IgD-negative memory B cell (primary cell): ENCODE results near the gene GZMB. TPM values are rescaled to one million over a fixed set of nuclear protein-coding genes. Genes with fewer than 3 reads are reported as not detected.
"Not testable (repeated sequence)": the region's sequence is repeated elsewhere in the genome, so short reads cannot be mapped to it uniquely, and the experiment has no call there.

Experiments used
- H3K27ac Mint-ChIP-seq, 3 donors: one replicate each; pipeline ENCODE4 v1.8.0; 2020 to 2022; ENCODE audit warnings: mild to moderate bottlenecking in 3 of 3, mixed read lengths in 3 of 3, moderate library complexity in 1 of 3
- H3K27me3 Mint-ChIP-seq: one replicate; pipeline ENCODE4 v1.8.0; 2021; ENCODE audit warnings: mixed read lengths
- H3K36me3 Mint-ChIP-seq: one replicate; pipeline ENCODE4 v1.8.0; 2020; ENCODE audit warnings: mild to moderate bottlenecking, mixed read lengths
- H3K4me1 Mint-ChIP-seq, 3 donors: one replicate each; pipeline ENCODE4 v1.8.0; 2020 to 2022; ENCODE audit warnings: mixed read lengths in 3 of 3, mild to moderate bottlenecking in 1 of 3
- H3K4me3 Mint-ChIP-seq, 4 donors: one replicate each; pipeline ENCODE4 v1.8.0; 2020 to 2022; ENCODE audit warnings: mild to moderate bottlenecking in 4 of 4, mixed read lengths in 4 of 4, moderate library complexity in 3 of 4
- H3K9me3 Mint-ChIP-seq, 3 donors: one replicate each; pipeline ENCODE4 v1.8.0; 2020 to 2021; ENCODE audit warnings: mixed read lengths in 3 of 3, mild to moderate bottlenecking in 1 of 3
- polyA plus RNA-seq: library from polyadenylated mRNA; unstranded; fragments of 300-500 nt; fragmentation: Illumina TruSeq; gene quantifications from one replicate; pipeline ENCODE4 v1.2.3, GENCODE V29; 2021

GZMB gene
- polyA plus RNA-seq, 1 donor from 2014 or later = 7.9 TPM

- no peaks in the 10 kb centered on the region for H3K36me3 Mint-ChIP-seq
- no peaks in the 10 kb centered on the region for H3K9me3 Mint-ChIP-seq
- no peaks in the 10 kb centered on the region for H3K27me3 Mint-ChIP-seq
- H3K4me3 Mint-ChIP-seq = no peak overlapping the region
- peaks cover 5 to 22% (median 8%) of the 10 kb centered on the region in 3 donors for H3K4me1 Mint-ChIP-seq
- no peak overlapping the region for H3K27ac Mint-ChIP-seq
These were observed 26.1 kb upstream of the GZMB start for GRCh38 chr14:24659916-24660570.

GRCh38 chr14:24648361-24648760 lies 14.4 kb upstream of the GZMB start:
- not testable (repeated sequence) for H3K27me3 Mint-ChIP-seq

GRCh38 chr14:24639905-24640304 lies 5.9 kb upstream of the GZMB start:
- H3K27ac Mint-ChIP-seq = no peak overlapping the region

More at GRCh38 chr14:24648361-24648760, 14.4 kb upstream of the GZMB start:
- Mint-ChIP-seq H3K9me3 (peaks cover 1 to 11% (median 5%) of the 10 kb centered on the region in 3 donors), H3K4me1 (peaks cover 12 to 23% (median 20%) of the 10 kb centered on the region in 3 donors)
- H3K27ac Mint-ChIP-seq, H3K4me3 Mint-ChIP-seq, H3K36me3 Mint-ChIP-seq: not testable (repeated sequence)

GRCh38 chr14:24639270-24639669 lies 5.3 kb upstream of the GZMB start:
- peaks cover 6% of the 10 kb centered on the region for H3K27me3 Mint-ChIP-seq
- peaks cover 0 to 2% (median 0%) of the 10 kb centered on the region in 3 donors for H3K4me1 Mint-ChIP-seq
- H3K36me3 Mint-ChIP-seq = peaks cover 1% of the 10 kb centered on the region
- H3K27ac Mint-ChIP-seq = no peak overlapping the region
- no peaks in the 10 kb centered on the region for H3K9me3 Mint-ChIP-seq
- no peak overlapping the region for H3K4me3 Mint-ChIP-seq

More at GRCh38 chr14:24639905-24640304, 5.9 kb upstream of the GZMB start:
- Mint-ChIP-seq H3K4me1 (peaks cover 0 to 4% (median 1%) of the 10 kb centered on the region in 3 donors), H3K4me3 (no peak overlapping the region), H3K27me3 (peaks cover 6% of the 10 kb centered on the region), H3K9me3 (no peaks in the 10 kb centered on the region), H3K36me3 (peaks cover 1% of the 10 kb centered on the region)

- Mint-ChIP-seq H3K4me1 (no peaks in the 10 kb centered on the region), H3K27me3 (no peaks in the 10 kb centered on the region), H3K4me3 (no peak overlapping the region), H3K9me3 (no peaks in the 10 kb centered on the region), H3K36me3 (peaks cover 1% of the 10 kb centered on the region), H3K27ac (no peak overlapping the region)
These were observed 637 bp downstream of the GZMB start for GRCh38 chr14:24633353-24633752.

- Mint-ChIP-seq H3K9me3 (no peaks in the 10 kb centered on the region), H3K27me3 (no peaks in the 10 kb centered on the region), H3K36me3 (peaks cover 1% of the 10 kb centered on the region), H3K4me1 (no peaks in the 10 kb centered on the region), H3K4me3 (no peak overlapping the region), H3K27ac (no peak overlapping the region)
These were observed 1.2 kb downstream of the GZMB start for GRCh38 chr14:24632761-24633160.

- Mint-ChIP-seq H3K9me3 (no peaks in the 10 kb centered on the region), H3K4me3 (no peak overlapping the region), H3K27ac (no peak overlapping the region), H3K4me1 (peaks cover 0 to 3% (median 2%) of the 10 kb centered on the region in 3 donors), H3K27me3 (peaks cover 2% of the 10 kb centered on the region), H3K36me3 (peaks cover 1% of the 10 kb centered on the region)
These were observed 1.7 kb downstream of the GZMB start for GRCh38 chr14:24632336-24632735.

GRCh38 chr14:24631749-24632335 lies 2.1 kb downstream of the GZMB start:
- H3K9me3 Mint-ChIP-seq = no peaks in the 10 kb centered on the region
- peaks cover 2% of the 10 kb centered on the region for H3K27me3 Mint-ChIP-seq
- H3K36me3 Mint-ChIP-seq = peaks cover 1% of the 10 kb centered on the region
- H3K27ac Mint-ChIP-seq = no peak overlapping the region
- no peak overlapping the region for H3K4me3 Mint-ChIP-seq
- peaks cover 0 to 4% (median 2%) of the 10 kb centered on the region in 3 donors for H3K4me1 Mint-ChIP-seq

- no peaks in the 10 kb centered on the region for H3K9me3 Mint-ChIP-seq
- H3K4me1 Mint-ChIP-seq = peaks cover 0 to 4% (median 2%) of the 10 kb centered on the region in 3 donors
- H3K4me3 Mint-ChIP-seq = no peak overlapping the region
- no peak overlapping the region for H3K27ac Mint-ChIP-seq
- peaks cover 2% of the 10 kb centered on the region for H3K27me3 Mint-ChIP-seq
- peaks cover 1% of the 10 kb centered on the region for H3K36me3 Mint-ChIP-seq
These were observed 3.0 kb downstream of the GZMB start for GRCh38 chr14:24630872-24631477.

GRCh38 chr14:24630087-24630871 lies 3.7 kb downstream of the GZMB start:
- Mint-ChIP-seq H3K27ac (no peak overlapping the region), H3K9me3 (no peaks in the 10 kb centered on the region), H3K4me3 (no peak overlapping the region), H3K36me3 (peaks cover 1% of the 10 kb centered on the region), H3K4me1 (peaks cover 0 to 5% (median 2%) of the 10 kb centered on the region in 3 donors), H3K27me3 (peaks cover 2% of the 10 kb centered on the region)

- no peak overlapping the region for H3K4me3 Mint-ChIP-seq
- peaks cover 1% of the 10 kb centered on the region for H3K36me3 Mint-ChIP-seq
- H3K27ac Mint-ChIP-seq = no peak overlapping the region
- peaks cover 2% of the 10 kb centered on the region for H3K27me3 Mint-ChIP-seq
- peaks cover 0 to 5% (median 2%) of the 10 kb centered on the region in 3 donors for H3K4me1 Mint-ChIP-seq
- no peaks in the 10 kb centered on the region for H3K9me3 Mint-ChIP-seq
These were observed 4.5 kb downstream of the GZMB start for GRCh38 chr14:24629521-24629920.

- H3K4me1 Mint-ChIP-seq = peaks cover 3 to 15% (median 9%) of the 10 kb centered on the region in 3 donors
- no peaks in the 10 kb centered on the region for H3K9me3 Mint-ChIP-seq
- no peak overlapping the region for H3K27ac Mint-ChIP-seq
- H3K4me3 Mint-ChIP-seq = peak overlapping the region in 1 of 4 donors; percentile 69
- H3K36me3 Mint-ChIP-seq = no peaks in the 10 kb centered on the region
- no peaks in the 10 kb centered on the region for H3K27me3 Mint-ChIP-seq
These were observed 20.2 kb downstream of the GZMB start for GRCh38 chr14:24613747-24614146.

- Mint-ChIP-seq H3K4me1 (peaks cover 5 to 20% (median 12%) of the 10 kb centered on the region in 3 donors), H3K27me3 (no peaks in the 10 kb centered on the region), H3K27ac (no peak overlapping the region), H3K9me3 (no peaks in the 10 kb centered on the region), H3K4me3 (no peak overlapping the region), H3K36me3 (no peaks in the 10 kb centered on the region)
These were observed 20.7 kb downstream of the GZMB start for GRCh38 chr14:24613241-24613640.

- peaks cover 12 to 25% (median 14%) of the 10 kb centered on the region in 3 donors for H3K4me1 Mint-ChIP-seq
- H3K36me3 Mint-ChIP-seq = no peaks in the 10 kb centered on the region
- peak overlapping the region in 1 of 4 donors; percentile 43 for H3K4me3 Mint-ChIP-seq
- no peaks in the 10 kb centered on the region for H3K9me3 Mint-ChIP-seq
- H3K27me3 Mint-ChIP-seq = no peaks in the 10 kb centered on the region
- H3K27ac Mint-ChIP-seq = peak overlapping the region in 1 of 3 donors; percentile 82
These were observed 21.8 kb downstream of the GZMB start for GRCh38 chr14:24612196-24612595.
